ENCODE measurements around the gene CAPZA1. TPM values are rescaled to one million over a fixed set of nuclear protein-coding genes. Genes with fewer than 3 reads are reported as not detected.

Gene CAPZA1
- total and polyA plus RNA-seq, 4 donors = 28.6 to 74.8 (median 48.9) TPM

GRCh38 chr1:112643080-112643479 lies 23.4 kb downstream of the CAPZA1 start (continued):
- TF ChIP-seq, protein P1, sequence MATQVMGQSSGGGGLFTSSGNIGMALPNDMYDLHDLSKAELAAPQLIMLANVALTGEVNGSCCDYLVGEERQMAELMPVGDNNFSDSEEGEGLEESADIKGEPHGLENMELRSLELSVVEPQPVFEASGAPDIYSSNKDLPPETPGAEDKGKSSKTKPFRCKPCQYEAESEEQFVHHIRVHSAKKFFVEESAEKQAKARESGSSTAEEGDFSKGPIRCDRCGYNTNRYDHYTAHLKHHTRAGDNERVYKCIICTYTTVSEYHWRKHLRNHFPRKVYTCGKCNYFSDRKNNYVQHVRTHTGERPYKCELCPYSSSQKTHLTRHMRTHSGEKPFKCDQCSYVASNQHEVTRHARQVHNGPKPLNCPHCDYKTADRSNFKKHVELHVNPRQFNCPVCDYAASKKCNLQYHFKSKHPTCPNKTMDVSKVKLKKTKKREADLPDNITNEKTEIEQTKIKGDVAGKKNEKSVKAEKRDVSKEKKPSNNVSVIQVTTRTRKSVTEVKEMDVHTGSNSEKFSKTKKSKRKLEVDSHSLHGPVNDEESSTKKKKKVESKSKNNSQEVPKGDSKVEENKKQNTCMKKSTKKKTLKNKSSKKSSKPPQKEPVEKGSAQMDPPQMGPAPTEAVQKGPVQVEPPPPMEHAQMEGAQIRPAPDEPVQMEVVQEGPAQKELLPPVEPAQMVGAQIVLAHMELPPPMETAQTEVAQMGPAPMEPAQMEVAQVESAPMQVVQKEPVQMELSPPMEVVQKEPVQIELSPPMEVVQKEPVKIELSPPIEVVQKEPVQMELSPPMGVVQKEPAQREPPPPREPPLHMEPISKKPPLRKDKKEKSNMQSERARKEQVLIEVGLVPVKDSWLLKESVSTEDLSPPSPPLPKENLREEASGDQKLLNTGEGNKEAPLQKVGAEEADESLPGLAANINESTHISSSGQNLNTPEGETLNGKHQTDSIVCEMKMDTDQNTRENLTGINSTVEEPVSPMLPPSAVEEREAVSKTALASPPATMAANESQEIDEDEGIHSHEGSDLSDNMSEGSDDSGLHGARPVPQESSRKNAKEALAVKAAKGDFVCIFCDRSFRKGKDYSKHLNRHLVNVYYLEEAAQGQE (IDR thresholded peaks at IDR 0.05) = no peak

GRCh38 chr1:112646225-112646624 lies 26.6 kb downstream of the CAPZA1 start:
- H3K36me3 ChIP-seq (ENCODE audit: control insufficient read depth in 4 of 4, insufficient read depth in 3 of 4, low read depth in 1 of 4, low read length in 3 of 4) = peaks cover 6 to 26% (median 23%) of the 10 kb centered on the region in 4 donors
- H3K9ac ChIP-seq (ENCODE audit: low read depth in 1 of 2, low read length in 2 of 2) = no peak overlapping the region
- no peak for DNase-seq (ENCODE audit: low spot score)
- H3K27me3 ChIP-seq (ENCODE audit: control insufficient read depth in 4 of 4, insufficient read depth in 4 of 4, low read length in 3 of 4) = no peaks in the 10 kb centered on the region
- TF ChIP-seq RXRA (IDR thresholded peaks at IDR 0.05) (no peak), HNF4A (conservative IDR thresholded peaks at IDR 0.05) (no peak), ATF3 (IDR thresholded peaks at IDR 0.05) (no peak), CTCF (IDR thresholded peaks at IDR 0.05; ENCODE audit: low read depth, low read length, missing input control) (no peak), FOXA2 (IDR thresholded peaks at IDR 0.05) (no peak), ZBTB33 (IDR thresholded peaks at IDR 0.05) (no peak), FOXA1 (IDR thresholded peaks at IDR 0.05) (no peak), NR2F2 (IDR thresholded peaks at IDR 0.05) (no peak), RAD21 (IDR thresholded peaks at IDR 0.05) (no peak), TAF1 (conservative IDR thresholded peaks at IDR 0.05) (no peak), YY1 (IDR thresholded peaks at IDR 0.05) (no peak)
- TF ChIP-seq, protein P2, sequence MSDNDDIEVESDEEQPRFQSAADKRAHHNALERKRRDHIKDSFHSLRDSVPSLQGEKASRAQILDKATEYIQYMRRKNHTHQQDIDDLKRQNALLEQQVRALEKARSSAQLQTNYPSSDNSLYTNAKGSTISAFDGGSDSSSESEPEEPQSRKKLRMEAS (IDR thresholded peaks at IDR 0.05) = no peak
- 97% methylated on average over 4 of the region's 4 CpGs for WGBS
- no peaks in the 10 kb centered on the region for H3K9me3 ChIP-seq (ENCODE audit: control insufficient read depth in 4 of 4, low read length in 3 of 4)
- H3K4me3 ChIP-seq (ENCODE audit: low read depth in 1 of 3, low read length in 3 of 3) = no peak overlapping the region
- H3K27ac ChIP-seq (ENCODE audit: low read depth in 1 of 2, low read length in 2 of 2) = no peak overlapping the region
- H3K4me1 ChIP-seq (ENCODE audit: control insufficient read depth in 4 of 4, insufficient read depth in 4 of 4, low read length in 3 of 4) = no peaks in the 10 kb centered on the region

GRCh38 chr1:112651205-112651604 lies 31.6 kb downstream of the CAPZA1 start:
- DNase-seq (ENCODE audit: low spot score) = no peak
- H3K4me3 ChIP-seq (ENCODE audit: low read depth in 1 of 3, low read length in 3 of 3) = no peak overlapping the region
- no peaks in the 10 kb centered on the region for H3K27me3 ChIP-seq (ENCODE audit: control insufficient read depth in 4 of 4, insufficient read depth in 4 of 4, low read length in 3 of 4)
- 97% methylated on average over 1 of the region's 1 CpG for WGBS
- H3K9ac ChIP-seq (ENCODE audit: low read depth in 1 of 2, low read length in 2 of 2) = no peak overlapping the region
- H3K4me1 ChIP-seq (ENCODE audit: control insufficient read depth in 4 of 4, insufficient read depth in 4 of 4, low read length in 3 of 4) = no peaks in the 10 kb centered on the region
- no peak overlapping the region for H3K27ac ChIP-seq (ENCODE audit: low read depth in 1 of 2, low read length in 2 of 2)
- no peaks in the 10 kb centered on the region for H3K9me3 ChIP-seq (ENCODE audit: control insufficient read depth in 4 of 4, low read length in 3 of 4)
- peaks cover 6 to 35% (median 29%) of the 10 kb centered on the region in 4 donors for H3K36me3 ChIP-seq (ENCODE audit: control insufficient read depth in 4 of 4, insufficient read depth in 3 of 4, low read depth in 1 of 4, low read length in 3 of 4)
- TF ChIP-seq ATF3 (IDR thresholded peaks at IDR 0.05) = no peak
- no peak for TF ChIP-seq HNF4G (IDR thresholded peaks at IDR 0.05)
- no peak for TF ChIP-seq EGR1 (IDR thresholded peaks at IDR 0.05; ENCODE audit: low read depth in 2 of 2)
- TF ChIP-seq FOXA1 (IDR thresholded peaks at IDR 0.05) = no peak
- TF ChIP-seq SP1 (IDR thresholded peaks at IDR 0.05) = no peak
- TF ChIP-seq ZBTB33 (IDR thresholded peaks at IDR 0.05) = no peak
- no peak for TF ChIP-seq JUND (IDR thresholded peaks at IDR 0.05)
- TF ChIP-seq TAF1 (conservative IDR thresholded peaks at IDR 0.05) = no peak
